Activated naive CD4-positive, alpha-beta T cell treated with Interleukin-2 at 50 U/mL for 16 hours (primary cell): Measurements from ENCODE around the gene PLCB4.

Experiments
- DNase-seq: peaks from one replicate; pipeline ENCODE4 v3.0.0-alpha.2; 2020

The PLCB4 gene

GRCh38 chr20:9286501-9287461 lies 217.9 kb downstream of the PLCB4 start:
- DNase-seq: no peak

DNA sequence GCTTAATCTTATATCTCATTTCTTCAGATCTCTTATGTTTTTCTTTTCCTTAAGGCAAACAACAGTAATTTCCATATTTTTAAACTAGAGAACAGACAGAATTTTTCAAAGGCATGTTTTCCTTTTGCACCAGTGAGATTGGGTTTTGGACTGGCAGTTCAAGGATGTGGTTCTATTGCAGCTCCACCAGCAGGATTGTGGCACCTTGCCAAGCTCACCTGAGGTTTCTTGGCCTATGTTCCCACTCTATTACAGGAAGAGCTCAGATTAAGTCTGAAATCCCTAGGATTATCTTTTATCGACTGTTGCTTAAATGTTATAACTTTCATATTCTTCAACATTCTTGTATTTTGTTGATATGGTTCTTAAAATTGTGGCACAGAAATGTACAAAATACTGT lies 218.9 kb downstream of the PLCB4 start:
- no peak for DNase-seq

DNA sequence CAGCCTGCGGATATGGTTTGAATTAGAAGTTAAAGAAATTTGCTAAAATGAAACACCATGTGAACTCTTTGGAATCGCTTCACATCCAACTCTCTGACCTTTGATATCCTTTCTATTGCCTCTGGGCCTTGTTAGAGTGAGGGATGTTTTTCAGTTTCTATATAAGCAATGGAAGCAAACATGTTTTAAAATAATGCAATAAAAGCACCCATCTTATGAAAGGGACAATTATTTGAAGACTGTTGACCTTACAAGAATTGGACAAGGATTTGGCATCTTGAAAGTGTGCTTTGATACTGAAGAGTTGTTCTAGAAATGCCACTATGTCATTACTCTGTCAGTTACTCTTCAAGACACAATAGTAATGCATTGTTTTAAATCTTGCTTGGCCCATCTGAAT lies 221.4 kb downstream of the PLCB4 start:
- DNase-seq: no peak

- DNase-seq: no peak
Measured at GRCh38 chr20:9293145-9293544, 224.3 kb downstream of the PLCB4 start.

DNA sequence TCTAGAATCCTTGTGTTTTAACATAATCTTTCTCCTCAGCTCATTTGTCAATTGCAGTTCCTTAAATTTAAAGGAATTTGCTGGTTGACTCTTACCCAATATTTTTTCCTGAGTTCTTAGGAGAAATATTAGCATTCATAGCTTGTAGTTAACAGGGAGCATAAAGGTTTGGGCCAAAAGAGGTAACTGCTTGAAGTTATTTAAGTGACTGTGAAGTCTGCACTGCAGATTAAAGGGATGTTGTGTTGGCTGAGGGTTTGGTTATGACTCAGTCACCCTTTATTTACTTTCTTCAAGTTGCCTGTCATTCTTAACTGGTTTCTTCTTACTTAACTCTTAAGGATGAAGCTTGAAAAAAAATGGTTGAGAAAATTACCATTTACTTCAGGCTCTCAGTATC lies 225.2 kb downstream of the PLCB4 start:
- no peak for DNase-seq

GRCh38 chr20:9298906-9299305 lies 230.0 kb downstream of the PLCB4 start:
- no peak for DNase-seq

- no peak for DNase-seq
Measured at GRCh38 chr20:9300080-9300479, 231.2 kb downstream of the PLCB4 start.

DNA sequence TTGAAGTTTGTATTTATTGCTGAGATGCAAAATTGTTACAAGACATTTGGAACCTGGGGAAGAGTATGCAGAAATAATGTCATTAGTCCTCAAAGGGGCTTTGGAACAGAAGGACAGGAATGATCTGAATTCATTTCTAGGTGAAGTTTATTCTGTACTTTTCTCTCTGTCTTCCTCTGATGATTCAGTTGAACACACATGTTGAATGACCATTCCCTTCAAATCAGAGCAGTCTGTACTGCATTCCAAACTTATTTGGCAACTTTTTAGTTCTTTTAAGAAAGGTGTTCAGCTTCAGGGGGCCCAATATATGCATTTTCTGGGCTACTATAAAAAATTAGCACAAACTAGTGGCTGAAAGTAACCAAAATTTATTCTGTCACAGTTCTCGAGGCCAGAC lies 231.6 kb downstream of the PLCB4 start:
- no peak for DNase-seq

DNA sequence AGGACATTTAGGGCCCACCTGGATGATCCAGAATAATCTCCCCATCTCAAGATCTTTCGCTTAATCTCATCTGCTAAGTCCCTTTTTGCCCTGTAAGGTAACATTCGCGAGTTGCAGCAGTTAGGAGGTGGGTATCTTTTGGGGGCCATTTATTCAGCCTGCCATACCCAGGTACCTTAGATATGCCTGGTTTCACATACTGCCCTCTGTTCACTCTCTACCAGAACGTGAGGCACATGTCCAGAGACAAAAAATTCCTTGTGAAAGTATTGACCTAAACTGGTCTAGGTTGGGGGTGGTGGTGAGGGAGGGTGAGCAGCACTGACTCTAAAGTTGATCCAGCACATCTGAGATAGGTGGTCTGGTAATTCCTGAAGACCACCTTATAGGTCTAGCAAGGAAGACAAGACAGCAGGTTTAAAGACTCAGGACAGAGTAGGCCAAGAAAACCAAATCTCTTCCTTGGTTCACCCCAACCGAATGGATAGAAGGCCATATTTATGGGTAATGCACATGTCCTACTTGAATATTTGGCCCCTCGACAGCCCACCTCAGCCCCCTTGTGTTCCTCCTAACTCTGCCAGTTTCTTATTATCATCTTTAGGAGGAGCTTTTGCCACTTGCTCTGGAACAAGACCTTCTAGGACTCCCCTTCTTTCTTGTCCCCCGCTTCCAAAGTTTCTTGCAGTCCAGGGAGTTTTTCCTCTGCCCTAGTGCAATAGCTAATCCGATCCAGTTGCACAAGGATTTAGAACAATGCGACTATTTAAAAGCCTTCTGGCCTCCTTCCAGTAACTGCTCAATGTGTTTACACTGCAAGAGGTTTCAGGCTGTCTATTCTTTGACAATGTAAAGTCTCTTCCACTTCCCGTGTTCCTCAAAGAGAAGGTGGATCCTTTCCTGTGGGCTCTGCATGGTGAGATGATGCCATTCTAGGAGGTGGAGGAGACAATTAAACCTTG lies 232.5 kb downstream of the PLCB4 start:
- no peak for DNase-seq

- DNase-seq: no peak
Measured at GRCh38 chr20:9302091-9302462, 233.2 kb downstream of the PLCB4 start.

- DNase-seq: no peak
Measured at GRCh38 chr20:9306521-9306920, 237.6 kb downstream of the PLCB4 start.

GRCh38 chr20:9308056-9308455 lies 239.2 kb downstream of the PLCB4 start:
- DNase-seq: no peak

- no peak for DNase-seq
Measured at GRCh38 chr20:9311132-9311531, 242.2 kb downstream of the PLCB4 start.

DNA sequence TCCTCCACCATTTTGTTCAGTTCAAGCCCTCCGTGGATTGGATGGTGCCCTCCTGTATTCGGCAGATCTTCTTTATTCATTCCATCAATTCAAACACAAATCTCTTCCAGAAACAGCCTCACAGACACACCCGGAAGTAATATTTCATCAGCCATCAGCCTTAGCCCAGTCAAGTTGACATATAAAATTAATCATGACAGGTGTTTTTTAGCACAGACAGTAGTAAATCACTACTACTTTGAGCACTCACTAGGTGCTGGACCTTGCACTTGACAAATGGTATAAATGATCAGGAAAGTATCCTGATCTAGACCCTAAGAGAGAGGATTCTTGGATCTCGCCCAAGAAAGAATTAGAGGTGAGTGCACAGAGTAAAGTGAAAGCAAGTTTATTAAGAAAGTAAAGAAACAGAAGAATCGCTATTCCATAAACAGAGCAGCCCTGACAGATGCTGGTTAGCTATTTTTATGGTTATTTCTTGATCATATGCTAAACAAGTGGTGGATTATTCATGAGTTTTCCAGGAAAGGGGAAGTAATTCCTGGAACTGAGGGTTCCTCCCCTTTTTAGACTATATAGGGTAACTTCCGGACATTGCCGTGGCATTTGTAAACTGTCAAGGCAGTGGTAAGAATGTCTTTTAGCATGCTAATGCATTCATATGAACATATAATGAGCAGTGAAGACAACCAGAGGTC lies 250.9 kb downstream of the PLCB4 start:
- no peak for DNase-seq

DNA sequence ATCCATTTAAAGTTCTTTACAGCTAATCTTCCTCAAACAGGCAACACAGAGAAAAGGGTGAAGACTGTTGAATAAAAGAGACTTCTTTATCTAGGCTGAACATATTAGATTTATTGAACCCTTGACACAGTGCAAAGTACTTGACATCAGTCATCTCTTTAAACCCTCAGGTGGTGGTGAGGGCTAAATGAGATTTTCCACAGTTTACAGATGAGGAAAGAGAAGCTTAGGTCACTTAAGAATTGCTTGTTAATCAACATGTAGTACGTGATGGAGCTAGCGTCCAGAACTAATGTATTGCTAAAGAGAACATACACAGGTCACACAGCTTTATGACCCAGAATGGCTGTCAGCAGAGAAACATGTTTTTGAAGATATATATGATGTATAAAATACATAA lies 252.1 kb downstream of the PLCB4 start:
- no peak for DNase-seq

DNA sequence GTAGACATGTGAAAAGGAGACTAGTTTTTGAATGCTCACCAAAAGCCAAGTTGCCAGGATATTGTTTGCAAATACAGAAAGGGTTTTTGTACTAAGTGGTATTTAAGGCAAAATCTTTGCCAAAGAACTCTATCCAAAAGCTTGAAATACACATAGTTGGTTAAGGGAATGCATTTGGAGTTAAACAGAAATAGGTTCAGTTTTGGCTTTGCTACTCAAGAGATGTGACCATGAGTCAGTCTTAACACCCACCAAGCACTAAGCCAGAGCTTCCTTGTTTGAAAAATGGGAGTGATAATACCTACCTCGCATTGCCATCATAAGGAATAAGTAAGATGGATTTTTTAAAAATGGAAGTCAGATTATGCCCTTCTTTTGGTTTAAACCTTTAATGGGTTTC lies 253.8 kb downstream of the PLCB4 start:
- DNase-seq: no peak

GRCh38 chr20:9323622-9324021 lies 254.7 kb downstream of the PLCB4 start:
- no peak for DNase-seq

GRCh38 chr20:9329355-9330101 lies 260.6 kb downstream of the PLCB4 start:
- no peak for DNase-seq

GRCh38 chr20:9330151-9330550 lies 261.3 kb downstream of the PLCB4 start:
- no peak for DNase-seq

GRCh38 chr20:9331707-9332435 lies 263.0 kb downstream of the PLCB4 start:
- DNase-seq: no peak

DNA sequence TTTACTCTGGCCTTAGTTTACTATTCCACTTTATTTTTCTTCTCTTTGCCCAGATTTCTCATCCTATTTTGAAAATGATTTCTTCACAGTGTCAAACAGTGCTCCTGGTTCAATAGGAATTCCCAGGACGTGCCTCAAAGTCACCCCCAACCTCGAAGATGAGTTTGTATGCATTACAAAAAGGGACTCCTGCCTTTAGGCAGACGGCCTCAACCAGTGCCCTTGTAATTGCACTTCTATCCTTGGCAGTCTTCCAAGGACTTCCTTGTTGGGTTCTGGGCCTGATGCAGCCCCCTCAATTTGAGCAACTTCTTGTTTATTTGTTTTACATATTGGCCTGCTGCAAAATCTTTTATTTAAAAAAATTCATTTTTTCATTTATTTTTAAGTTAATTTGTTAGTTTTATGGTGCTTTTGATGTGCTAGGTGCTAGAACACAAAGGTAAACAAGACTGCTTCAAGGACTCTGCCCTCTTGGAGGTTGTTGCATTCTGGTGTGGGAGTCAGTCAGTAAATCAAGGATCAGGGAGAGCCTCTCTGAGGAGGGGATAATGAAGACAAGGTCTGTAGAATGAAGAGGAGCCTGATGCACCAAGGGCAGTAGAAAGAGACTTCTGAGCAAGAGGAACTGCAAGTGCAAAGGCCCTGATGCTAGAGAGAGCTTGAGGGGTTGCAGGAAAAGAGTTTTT lies 264.0 kb downstream of the PLCB4 start:
- no peak for DNase-seq
